RWPE2 (cell line): ENCODE measurements around the gene OVCA2.

Experiments used
- ATAC-seq: fragments of 200-7000 bp; cut with Tn5 transposase; 3 replicates; pipeline ENCODE4 v1.9.1; 2021; ENCODE audit warnings: low read depth
- DNase-seq: peaks from one replicate; pipeline ENCODE4 v3.0.0-alpha.2; 2020; ENCODE audit warnings: low spot score
- H3K27ac ChIP-seq: fragments of 450-650 bp; 2 replicates; pipeline ENCODE4 v1.5.1; 2017; ENCODE audit warnings: mild to moderate bottlenecking; ENCODE audit not compliant: poor library complexity, severe bottlenecking
- H3K27me3 ChIP-seq: fragments of 250-450 bp; sonication (Bioruptor Pico); 2 replicates; pipeline ENCODE4 v1.5.1; 2021; ENCODE audit warnings: mild to moderate bottlenecking, moderate library complexity; ENCODE audit not compliant: insufficient read depth, poor library complexity, severe bottlenecking
- H3K36me3 ChIP-seq: fragments of 250-450 bp; sonication (Bioruptor Pico); 2 replicates; pipeline ENCODE4 v1.5.1; 2020; ENCODE audit warnings: low read depth, mild to moderate bottlenecking, moderate library complexity
- H3K4me1 ChIP-seq: fragments of 250-450 bp; sonication (Bioruptor Pico); 2 replicates; pipeline ENCODE4 v1.5.1; 2021; ENCODE audit warnings: mild to moderate bottlenecking, moderate library complexity; ENCODE audit not compliant: insufficient read depth, poor library complexity, severe bottlenecking
- H3K4me3 ChIP-seq: fragments of 250-450 bp; sonication (Bioruptor Pico); 2 replicates; pipeline ENCODE4 v1.5.1; 2021; ENCODE audit warnings: mild to moderate bottlenecking, moderate library complexity; ENCODE audit not compliant: severe bottlenecking
- H3K9me3 ChIP-seq: fragments of 250-450 bp; sonication (Bioruptor Pico); 2 replicates; pipeline ENCODE4 v1.5.1; 2021; ENCODE audit warnings: mild to moderate bottlenecking, moderate library complexity; ENCODE audit not compliant: severe bottlenecking
- CTCF ChIP-seq: fragments of 450-650 bp; IDR thresholded peaks from one replicate; pipeline ENCODE4 v1.5.1; 2017; ENCODE audit warnings: mild to moderate bottlenecking, moderate library complexity; ENCODE audit not compliant: poor library complexity, severe bottlenecking

The OVCA2 gene

GRCh38 chr17:2042390-2042847, 597 bp downstream of the OVCA2 start:
- DNase-seq, result no peak
- Histone ChIP-seq H3K27ac (peak overlapping the region; percentile 68), H3K9me3 (no peaks in the 10 kb centered on the region), H3K36me3 (peaks cover 11% of the 10 kb centered on the region), H3K4me3 (peak overlapping the region; percentile 55), H3K27me3 (no peaks in the 10 kb centered on the region), H3K4me1 (peaks cover 11% of the 10 kb centered on the region)
- TF ChIP-seq CTCF, result no peak
- ATAC-seq, result no peak

GRCh38 chr17:2042933-2043332, 1.1 kb downstream of the OVCA2 start:
- peaks cover 11% of the 10 kb centered on the region for H3K36me3 ChIP-seq
- ATAC-seq, result no peak
- H3K27me3 ChIP-seq, result no peaks in the 10 kb centered on the region
- H3K4me1 ChIP-seq, result peaks cover 11% of the 10 kb centered on the region
- DNase-seq, result no peak
- no peaks in the 10 kb centered on the region for H3K9me3 ChIP-seq
- peak overlapping the region; percentile 55 for H3K4me3 ChIP-seq
- TF ChIP-seq CTCF, result no peak
- peak overlapping the region; percentile 68 for H3K27ac ChIP-seq

DNA sequence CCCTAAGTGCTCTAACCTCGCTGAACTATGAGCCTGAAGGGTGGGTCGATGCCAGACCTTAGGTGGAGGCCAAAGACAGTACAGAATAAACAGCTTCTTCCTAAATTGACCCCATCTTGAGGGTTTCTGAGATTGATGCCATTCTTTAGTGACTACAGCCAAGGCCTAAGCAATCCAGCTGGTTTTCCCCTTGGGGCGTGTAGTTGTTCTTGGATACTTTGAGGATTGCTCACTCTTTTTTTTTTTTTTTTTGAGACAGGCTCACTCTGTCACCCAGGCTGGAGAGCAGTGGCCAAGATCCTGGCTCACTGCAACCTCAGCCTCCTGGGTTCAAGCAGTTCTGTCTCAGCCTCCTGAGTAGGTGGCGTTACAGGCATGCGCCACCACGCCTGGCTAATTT, 2.0 kb downstream of the OVCA2 start:
- no peaks in the 10 kb centered on the region for H3K9me3 ChIP-seq
- H3K27ac ChIP-seq, result peak overlapping the region; percentile 68
- ATAC-seq (peak; percentile 37), DNase-seq (no peak)
- H3K4me1 ChIP-seq, result peaks cover 11% of the 10 kb centered on the region
- H3K36me3 ChIP-seq, result peaks cover 11% of the 10 kb centered on the region
- H3K27me3 ChIP-seq, result no peaks in the 10 kb centered on the region
- no peak for TF ChIP-seq CTCF
- H3K4me3 ChIP-seq, result no peak overlapping the region

DNA sequence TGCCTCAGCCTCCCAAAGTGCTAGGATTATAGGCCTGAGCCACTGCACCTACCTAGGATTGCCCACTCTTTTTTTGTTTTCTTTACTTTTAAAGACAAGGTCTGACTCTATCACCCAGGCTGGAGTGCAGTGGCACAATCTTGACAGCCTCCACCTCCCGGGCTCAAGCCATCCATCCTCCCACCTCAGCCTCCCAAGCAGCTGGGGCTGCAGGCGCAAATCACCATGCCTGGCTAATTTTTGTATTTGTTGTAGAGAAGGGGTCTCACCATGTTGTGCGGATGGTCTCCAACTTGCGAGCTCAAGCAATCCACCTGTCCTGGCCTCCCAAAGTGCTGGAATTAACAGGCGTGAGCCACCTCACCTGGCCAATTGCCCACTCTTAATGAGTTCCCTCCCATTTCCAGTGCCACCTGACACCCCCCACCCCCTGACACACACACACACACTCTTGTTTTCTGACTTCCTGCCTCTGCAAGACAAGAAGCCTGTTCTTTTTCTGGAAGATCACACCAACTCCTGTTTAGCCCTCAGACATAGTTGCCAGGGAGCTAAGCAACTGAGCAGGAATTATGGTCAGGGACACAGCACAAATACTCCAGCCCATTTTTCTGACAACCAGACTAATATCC, 2.6 kb downstream of the OVCA2 start:
- H3K36me3 ChIP-seq, result peaks cover 11% of the 10 kb centered on the region
- no peaks in the 10 kb centered on the region for H3K27me3 ChIP-seq
- peak overlapping the region; percentile 68 for H3K27ac ChIP-seq
- H3K4me3 ChIP-seq, result no peak overlapping the region
- peaks cover 11% of the 10 kb centered on the region for H3K4me1 ChIP-seq
- DNase-seq, result no peak
- ATAC-seq, result no peak
- no peak for TF ChIP-seq CTCF
- H3K9me3 ChIP-seq, result no peaks in the 10 kb centered on the region

- peaks cover 11% of the 10 kb centered on the region for H3K4me1 ChIP-seq
These were observed 5.8 kb downstream of the OVCA2 start for GRCh38 chr17:2047590-2047989.

More at GRCh38 chr17:2047590-2047989, 5.8 kb downstream of the OVCA2 start:
- ATAC-seq (no peak), DNase-seq (no peak)
- H3K9me3 ChIP-seq, result no peaks in the 10 kb centered on the region
- no peak for TF ChIP-seq CTCF
- no peak overlapping the region for H3K4me3 ChIP-seq
- peaks cover 11% of the 10 kb centered on the region for H3K36me3 ChIP-seq
- peaks cover 2% of the 10 kb centered on the region for H3K27me3 ChIP-seq
- H3K27ac ChIP-seq, result no peak overlapping the region
